ENCODE results near the gene GNB1. TPM values are rescaled to one million over a fixed set of nuclear protein-coding genes. Genes with fewer than 3 reads are reported as not detected.

GNB1 gene
- total RNA-seq, 4 donors from 2014 or later: 54.3 to 102 (median 74.7) TPM

DNA sequence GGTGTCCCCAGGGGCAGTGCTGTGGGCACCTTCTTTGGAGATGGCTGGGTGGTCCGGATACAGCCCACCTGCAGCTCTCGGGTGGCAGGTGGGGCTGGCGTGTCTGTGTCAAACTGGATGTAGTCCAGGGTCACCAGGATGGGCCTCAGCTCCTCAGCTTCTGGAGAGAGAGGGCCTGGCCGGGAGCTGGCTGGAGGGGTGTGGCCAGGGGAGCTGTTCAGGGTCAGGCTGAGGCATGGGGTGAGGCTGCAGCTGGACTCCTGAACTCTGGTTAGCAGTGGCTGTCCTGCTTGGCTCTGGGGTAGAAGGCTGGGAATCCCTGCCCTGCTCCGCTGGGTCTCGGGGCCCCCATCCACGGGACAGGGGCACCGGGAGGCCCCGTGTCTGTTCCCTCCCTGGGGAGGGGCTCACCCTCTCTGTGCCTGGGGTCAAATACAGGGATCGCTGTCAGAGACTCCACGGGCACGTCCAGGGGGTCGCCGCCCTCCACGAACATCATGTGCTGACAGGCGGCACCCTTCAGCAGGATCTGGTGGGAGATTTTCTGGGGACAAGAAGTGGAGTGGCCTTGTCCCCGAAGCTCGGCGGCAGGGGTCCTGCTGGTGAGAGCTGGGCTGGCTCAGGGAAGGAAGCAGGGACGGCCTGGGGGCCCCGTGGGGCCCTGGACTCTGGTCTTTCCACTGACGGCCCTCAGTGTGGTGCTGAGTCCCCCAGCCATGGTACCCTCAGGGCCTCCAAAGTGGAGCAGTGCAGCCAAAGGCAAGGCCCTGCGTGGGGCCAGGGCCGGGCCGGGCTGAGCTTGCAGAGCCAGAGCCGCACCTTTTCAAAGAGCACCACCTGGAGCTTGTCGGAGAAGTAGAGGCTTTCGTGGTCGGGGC is 32.3 kb upstream of the GNB1 start:
- intact Hi-C loops (cut with DNase I): no loop called here
- no peak for TF ChIP-seq POLR2A (IDR thresholded peaks at IDR 0.05)
- TF ChIP-seq CTCF (IDR thresholded peaks at IDR 0.05): no peak
- WGBS, 2 donors: 30 to 48% methylated on average over 2 to 6 of the region's 29 CpGs

GRCh38 chr1:1922702-1922955 is 31.7 kb upstream of the GNB1 start:
- no peak for DNase-seq
- no peak overlapping the region for H3K4me3 ChIP-seq
- intact Hi-C loops (cut with DNase I): no loop called here
- peaks cover 11 to 24% (median 12%) of the 10 kb centered on the region in 3 donors for H3K4me1 ChIP-seq
- H3K36me3 ChIP-seq: no peaks in the 10 kb centered on the region
- H3K27ac ChIP-seq: no peak overlapping the region
- H3K9me3 ChIP-seq: no peaks in the 10 kb centered on the region
- WGBS, 2 donors: no CpG with 5 or more reads among the region's 6 CpGs
- no peak for TF ChIP-seq POLR2A (IDR thresholded peaks at IDR 0.05)
- TF ChIP-seq CTCF (IDR thresholded peaks at IDR 0.05): no peak
- peaks cover 0 to 5% (median 0%) of the 10 kb centered on the region in 4 donors for H3K27me3 ChIP-seq

More for the DNA sequence above, 32.3 kb upstream of the GNB1 start:
- Histone ChIP-seq H3K36me3 (no peaks in the 10 kb centered on the region), H3K27ac (no peak overlapping the region), H3K4me1 (peaks cover 9 to 26% (median 10%) of the 10 kb centered on the region in 3 donors), H3K4me3 (no peak overlapping the region), H3K27me3 (peaks cover 0 to 8% (median 0%) of the 10 kb centered on the region in 4 donors), H3K9me3 (no peaks in the 10 kb centered on the region)
- no peak for DNase-seq

DNA sequence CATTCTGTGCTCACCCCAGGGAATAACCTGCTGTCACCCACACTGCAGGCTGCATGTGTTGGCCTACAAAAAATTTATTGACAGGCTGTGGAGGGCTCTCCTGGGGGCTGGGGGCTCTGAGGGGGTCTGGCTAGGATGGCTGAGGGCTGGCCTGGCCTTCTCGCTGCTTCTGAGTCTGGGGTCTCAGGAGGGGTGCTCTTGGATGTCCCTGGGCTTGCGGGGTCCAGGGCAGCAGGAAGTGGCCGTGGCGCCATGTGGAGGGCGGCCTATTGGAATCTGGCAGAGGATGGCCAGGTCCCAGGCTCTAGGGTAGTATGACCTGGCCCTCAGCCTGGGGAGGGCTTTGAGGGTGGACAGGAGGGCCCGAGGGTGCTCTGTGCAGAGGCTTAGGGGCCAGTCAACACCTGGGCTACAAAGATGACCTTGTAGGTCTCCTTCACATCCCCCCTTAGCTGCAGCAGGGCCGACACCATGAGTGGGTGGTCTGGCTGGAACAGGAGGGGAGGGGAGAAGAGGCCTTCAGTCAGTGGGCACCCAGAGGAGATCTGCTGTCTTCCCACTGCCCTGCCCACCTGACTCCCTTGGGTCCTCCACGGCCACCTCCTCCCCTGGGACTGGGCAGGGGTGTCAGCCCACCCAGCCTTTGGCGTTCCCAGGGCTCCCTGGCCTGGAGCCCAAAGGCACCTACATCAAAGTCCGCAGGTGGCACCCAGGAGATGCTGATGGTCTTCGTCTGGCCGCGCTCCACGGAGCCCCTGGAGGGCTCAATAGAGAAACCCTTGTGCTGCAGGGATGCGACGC is 31.2 kb upstream of the GNB1 start:
- Histone ChIP-seq H3K27me3 (peaks cover 0 to under 1% (median 0%) of the 10 kb centered on the region in 4 donors), H3K4me1 (peaks cover 11 to 24% (median 12%) of the 10 kb centered on the region in 3 donors), H3K9me3 (no peaks in the 10 kb centered on the region), H3K27ac (no peak overlapping the region), H3K4me3 (no peak overlapping the region), H3K36me3 (no peaks in the 10 kb centered on the region)
- TF ChIP-seq CTCF (IDR thresholded peaks at IDR 0.05): no peak
- TF ChIP-seq POLR2A (IDR thresholded peaks at IDR 0.05): no peak
- no peak for DNase-seq
- WGBS, 2 donors: 80% methylated on average over 1 of the region's 16 CpGs
- intact Hi-C loops (cut with DNase I): no loop called here

GRCh38 chr1:1921459-1921862 is 30.6 kb upstream of the GNB1 start:
- Histone ChIP-seq H3K4me3 (no peak overlapping the region), H3K27ac (no peak overlapping the region), H3K36me3 (no peaks in the 10 kb centered on the region), H3K9me3 (no peaks in the 10 kb centered on the region), H3K4me1 (peaks cover 11 to 25% (median 12%) of the 10 kb centered on the region in 3 donors), H3K27me3 (no peaks in the 10 kb centered on the region)
- TF ChIP-seq POLR2A (IDR thresholded peaks at IDR 0.05) (no peak), CTCF (IDR thresholded peaks at IDR 0.05) (no peak)
- WGBS, 2 donors: 74% methylated on average over 5 of the region's 6 CpGs; no CpG with 5 or more reads in 1 of the 2 donors
- DNase-seq: no peak
- intact Hi-C loops (cut with DNase I): no loop called here
